K562 (cell line): ENCODE data around the gene ABL1. TPM values are rescaled to one million over a fixed set of nuclear protein-coding genes. Genes with fewer than 3 reads are reported as not detected.

Experiments
- ATF1 ChIP-seq, 2 experiments: fragments of 450-650 bp in 1 of 2; IDR thresholded peaks; 2 replicates each; pipeline ENCODE4 v1.6.1; 2016; ENCODE audit warnings: missing compliant biosample characterization in 1 of 2, missing genetic modification characterization in 1 of 2
- ETV6 ChIP-seq, 3 experiments: fragments of 150-350 bp in 1 of 3; sonication (generic) in 1 of 3; formaldehyde crosslinking in 1 of 3; IDR thresholded peaks; 2 replicates each; pipeline versions ENCODE4 v1.6.1 to v1.8.0; 2014 to 2022; ENCODE audit warnings: borderline replicate concordance in 2 of 3, low read depth in 2 of 3, antibody characterized with exemption in 1 of 3, low read length in 1 of 3, mild to moderate bottlenecking in 1 of 3, missing genetic modification reagents in 1 of 3
- RHOXF2B ChIP-seq: fragments of 250-450 bp; sonication (Bioruptor Pico); conservative IDR thresholded peaks from 2 replicates; pipeline ENCODE4 v1.5.1; 2021
- polyA plus RNA-seq, 8 experiments: library from polyadenylated mRNA; depleted of rRNA in 4 of 8; stranded (reverse) in 5 of 8; unstranded in 3 of 8; fragments of >200 nt; fragmentation: Nextera tagmentation in 2 of 8; fragmentation: Illumina TruSeq in 1 of 8; extraction: Ambion mirVana in 2 of 8; extraction: Trizol in 1 of 8; gene quantifications; 2 replicates each; pipeline versions ENCODE4 v1.2.1 to v1.2.3, GENCODE V29; 2011 to 2014; ENCODE audit warnings: inconsistent platforms in 1 of 8, missing spikeins in 1 of 8
- total RNA-seq, 7 experiments: library from RNA; depleted of rRNA in 6 of 7; stranded (reverse); fragments of >200 nt in 6 of 7; fragmentation: Illumina TruSeq in 2 of 7; extraction: Trizol in 2 of 7; gene quantifications; 2 replicates each; pipeline versions ENCODE4 v1.2.1 to v1.2.3, GENCODE V29; 2011 to 2021; ENCODE audit warnings: low replicate concordance in 1 of 7
- TF ChIP-seq, protein P1 (sequence below): fragments of 250-450 bp; sonication (Bioruptor Pico); IDR thresholded peaks from 2 replicates; pipeline ENCODE4 v1.8.0; 2021; ENCODE audit warnings: moderate library complexity, mild to moderate bottlenecking, inconsistent platforms
- TF ChIP-seq, protein P2 (sequence below), 3 experiments: fragments of 200-800 bp in 1 of 3; sonication (Bioruptor generic) in 1 of 3; sonication (generic) in 1 of 3; formaldehyde crosslinking in 1 of 3; IDR thresholded peaks; 2 replicates each; pipeline versions ENCODE4 v1.6.1 to v1.8.0; 2016 to 2022; ENCODE audit warnings: mild to moderate bottlenecking in 2 of 3, missing compliant biosample characterization in 2 of 3, missing genetic modification characterization in 2 of 3, missing genetic modification reagents in 1 of 3

The ABL1 gene
- total and polyA plus RNA-seq, 9 of the 15 experiments (the other 6 are each of a cell fraction or from before 2014, with no cell fraction given), result 1.5 to 130 (median 37.8) TPM

DNA sequence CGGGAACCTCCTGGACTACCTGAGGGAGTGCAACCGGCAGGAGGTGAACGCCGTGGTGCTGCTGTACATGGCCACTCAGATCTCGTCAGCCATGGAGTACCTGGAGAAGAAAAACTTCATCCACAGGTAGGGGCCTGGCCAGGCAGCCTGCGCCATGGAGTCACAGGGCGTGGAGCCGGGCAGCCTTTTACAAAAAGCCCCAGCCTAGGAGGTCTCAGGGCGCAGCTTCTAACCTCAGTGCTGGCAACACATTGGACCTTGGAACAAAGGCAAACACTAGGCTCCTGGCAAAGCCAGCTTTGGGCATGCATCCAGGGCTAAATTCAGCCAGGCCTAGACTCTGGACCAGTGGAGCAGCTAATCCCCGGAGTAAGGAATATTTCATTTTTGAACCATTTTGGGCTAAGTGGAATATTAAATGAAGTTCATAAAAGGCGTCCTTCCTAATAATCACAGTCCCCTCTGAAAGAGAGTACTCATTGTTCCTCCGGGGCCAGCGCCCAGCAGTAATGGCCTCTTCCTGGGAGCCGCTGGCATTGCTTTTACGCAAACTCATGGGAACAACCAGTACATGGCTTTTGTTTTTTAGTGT is 38.0 kb downstream of the ABL1 start (continued):
- TF ChIP-seq, protein P1, sequence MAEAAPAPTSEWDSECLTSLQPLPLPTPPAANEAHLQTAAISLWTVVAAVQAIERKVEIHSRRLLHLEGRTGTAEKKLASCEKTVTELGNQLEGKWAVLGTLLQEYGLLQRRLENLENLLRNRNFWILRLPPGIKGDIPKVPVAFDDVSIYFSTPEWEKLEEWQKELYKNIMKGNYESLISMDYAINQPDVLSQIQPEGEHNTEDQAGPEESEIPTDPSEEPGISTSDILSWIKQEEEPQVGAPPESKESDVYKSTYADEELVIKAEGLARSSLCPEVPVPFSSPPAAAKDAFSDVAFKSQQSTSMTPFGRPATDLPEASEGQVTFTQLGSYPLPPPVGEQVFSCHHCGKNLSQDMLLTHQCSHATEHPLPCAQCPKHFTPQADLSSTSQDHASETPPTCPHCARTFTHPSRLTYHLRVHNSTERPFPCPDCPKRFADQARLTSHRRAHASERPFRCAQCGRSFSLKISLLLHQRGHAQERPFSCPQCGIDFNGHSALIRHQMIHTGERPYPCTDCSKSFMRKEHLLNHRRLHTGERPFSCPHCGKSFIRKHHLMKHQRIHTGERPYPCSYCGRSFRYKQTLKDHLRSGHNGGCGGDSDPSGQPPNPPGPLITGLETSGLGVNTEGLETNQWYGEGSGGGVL (CRISPR knock-in tag), result no peak
- no peak for TF ChIP-seq ETV6 (IDR thresholded peaks at IDR 0.05; ENCODE audit: borderline replicate concordance in 1 of 2, low read depth in 2 of 2, low read length in 1 of 2)
- TF ChIP-seq ETV6 (CRISPR knock-in tag; IDR thresholded peaks at IDR 0.05; ENCODE audit: borderline replicate concordance), result no peak
- TF ChIP-seq ATF1 (CRISPR knock-in tag; IDR thresholded peaks at IDR 0.05), result no peak
- no peak for TF ChIP-seq ATF1 (tag; IDR thresholded peaks at IDR 0.05)
- TF ChIP-seq, protein P2, sequence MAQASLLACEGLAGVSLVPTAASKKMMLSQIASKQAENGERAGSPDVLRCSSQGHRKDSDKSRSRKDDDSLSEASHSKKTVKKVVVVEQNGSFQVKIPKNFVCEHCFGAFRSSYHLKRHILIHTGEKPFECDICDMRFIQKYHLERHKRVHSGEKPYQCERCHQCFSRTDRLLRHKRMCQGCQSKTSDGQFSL (CRISPR knock-in tag; IDR thresholded peaks at IDR 0.05), result no peak
- TF ChIP-seq, protein P2 (tag; IDR thresholded peaks at IDR 0.05), result no peak
- TF ChIP-seq RHOXF2B (CRISPR knock-in tag), result no peak
